Epidermal melanocyte (primary cell): ENCODE data around the gene ZCRB1.
A peak's percentile ranks its signal among the peaks of the same experiment; 100 is the strongest.

ENCODE experiments used
- DNase-seq: peaks from one replicate; pipeline ENCODE4 v3.0.0; 2011; ENCODE audit warnings: low spot score; ENCODE audit not compliant: insufficient read length

The ZCRB1 gene

GRCh38 chr12:42281278-42281677, 44.6 kb downstream of the ZCRB1 start:
- no peak for DNase-seq

- DNase-seq = no peak
Measured at GRCh38 chr12:42278128-42278510, 47.8 kb downstream of the ZCRB1 start.

DNA sequence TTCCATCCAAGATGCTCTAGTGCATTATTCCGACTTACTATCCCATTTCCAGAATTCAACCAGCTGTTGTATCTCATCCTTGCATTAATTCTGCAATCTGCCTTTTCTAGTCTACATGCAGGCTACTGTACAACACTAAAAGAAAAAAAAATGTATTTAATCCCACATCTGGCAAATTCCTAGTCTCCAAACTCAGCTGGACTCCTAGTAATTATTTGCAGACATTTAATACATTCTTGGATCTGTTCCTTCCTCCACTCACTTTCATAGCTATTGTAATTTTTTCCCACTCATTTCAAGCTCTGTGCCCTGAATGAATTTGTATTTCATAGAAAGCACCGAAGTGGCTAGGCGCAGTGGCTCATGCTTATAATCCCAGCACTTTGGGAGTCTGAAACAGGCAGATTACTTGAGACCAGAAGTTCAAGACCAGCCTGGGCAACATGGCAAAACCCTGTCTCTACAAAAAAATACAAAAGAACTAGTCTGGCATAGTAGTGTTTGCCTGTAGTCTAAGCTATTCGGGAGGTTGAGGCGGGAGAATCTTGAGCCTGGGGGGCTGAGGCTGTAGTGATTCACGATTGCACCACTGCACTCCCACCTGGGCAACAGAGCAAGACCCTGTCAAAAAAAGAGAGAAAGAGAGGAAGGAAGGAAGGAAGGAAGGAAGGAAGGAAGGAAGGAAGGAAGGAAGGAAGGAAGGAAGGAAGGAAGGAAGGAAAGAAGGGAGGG, 48.3 kb downstream of the ZCRB1 start:
- peak; percentile 53 for DNase-seq

- DNase-seq = no peak
Measured at GRCh38 chr12:42275499-42275898, 50.4 kb downstream of the ZCRB1 start.

DNA sequence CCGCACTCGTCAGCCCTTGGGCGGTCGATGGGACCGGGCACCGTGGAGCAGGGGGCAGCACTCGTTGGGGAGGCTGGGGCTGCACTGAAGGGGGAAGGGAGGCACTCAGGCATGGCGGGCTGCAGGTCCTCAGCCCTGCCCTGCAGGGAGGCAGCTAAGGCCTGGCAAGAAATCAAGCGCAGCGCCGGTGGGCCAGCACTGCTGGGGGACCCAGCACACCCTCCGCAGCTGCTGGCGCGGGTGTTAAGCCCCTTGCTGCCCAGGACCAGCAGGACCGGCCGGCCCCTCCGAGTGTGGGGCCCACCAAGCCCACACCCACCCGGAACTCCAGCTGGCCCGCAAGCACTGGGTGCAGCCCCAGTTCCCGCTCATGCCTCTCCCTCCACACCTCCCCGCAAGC, 52.2 kb downstream of the ZCRB1 start:
- DNase-seq = no peak

DNA sequence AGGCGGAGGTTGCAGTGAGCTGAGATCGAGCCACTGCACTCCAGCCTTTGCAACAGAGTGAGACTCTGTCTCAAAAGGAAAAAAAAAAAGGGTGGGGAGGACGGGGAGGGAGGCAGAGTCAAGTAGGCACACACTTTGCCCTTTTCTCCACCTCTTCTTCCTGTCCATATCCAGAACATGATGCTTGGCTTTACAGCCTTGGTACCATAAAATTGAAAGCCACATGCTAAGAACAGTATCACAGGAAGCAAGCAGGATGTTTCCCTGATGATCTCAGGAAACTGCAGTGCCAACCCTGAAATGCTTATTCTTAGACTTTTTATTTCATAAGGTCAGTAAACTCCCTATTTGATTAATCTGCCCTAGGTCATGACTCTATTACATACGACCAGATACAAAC, 55.3 kb downstream of the ZCRB1 start:
- DNase-seq = no peak

- DNase-seq = no peak
Measured at GRCh38 chr12:42267413-42268190, 58.3 kb downstream of the ZCRB1 start.

- DNase-seq = no peak
Measured at GRCh38 chr12:42266579-42267230, 59.2 kb downstream of the ZCRB1 start.

DNA sequence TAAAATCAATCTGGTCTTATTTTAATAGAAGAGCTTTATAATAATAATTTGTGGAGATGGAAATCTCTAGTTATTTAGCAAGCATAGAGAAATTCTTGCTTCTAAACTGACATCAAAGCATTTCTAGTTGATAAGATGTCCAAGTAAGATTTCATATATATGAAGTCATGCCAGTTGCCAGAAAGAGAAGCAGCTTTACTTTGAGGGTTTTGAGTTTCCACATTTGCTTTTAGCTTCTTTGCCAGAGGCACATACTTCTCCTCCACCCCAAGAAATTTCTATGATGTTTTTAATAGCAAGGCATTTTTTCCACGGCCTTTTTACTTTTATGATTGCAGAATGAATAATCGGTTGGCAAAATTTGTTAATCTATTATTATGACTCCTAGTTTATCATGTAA, 63.6 kb downstream of the ZCRB1 start:
- no peak for DNase-seq
